Ectodermal cell (in vitro differentiated cells): ENCODE measurements around the gene GABPA.

Experiments
- H3K27ac ChIP-seq: 2 replicates; pipeline ENCODE4 v1.7.0; 2013; ENCODE audit warnings: mild to moderate bottlenecking, low read depth, low read length; ENCODE audit not compliant: insufficient read depth, poor library complexity, severe bottlenecking
- H3K27me3 ChIP-seq: 2 replicates; pipeline ENCODE4 v1.7.0; 2013; ENCODE audit warnings: mild to moderate bottlenecking, low read length; ENCODE audit not compliant: insufficient read depth, control insufficient read depth, poor library complexity, severe bottlenecking
- H3K36me3 ChIP-seq: one replicate; pipeline ENCODE4 v1.7.0; 2013; ENCODE audit warnings: low read length; ENCODE audit not compliant: control insufficient read depth, insufficient read depth
- H3K4me1 ChIP-seq: one replicate; pipeline ENCODE4 v1.7.0; 2013; ENCODE audit warnings: low read length; ENCODE audit not compliant: control insufficient read depth, insufficient read depth
- H3K4me3 ChIP-seq: 2 replicates; pipeline ENCODE4 v1.7.0; 2013; ENCODE audit warnings: low read depth, low read length, control low read depth; ENCODE audit not compliant: insufficient read depth
- H3K9me3 ChIP-seq: 2 replicates; pipeline ENCODE4 v1.7.0; 2013; ENCODE audit warnings: mild to moderate bottlenecking, low read length, moderate library complexity; ENCODE audit not compliant: control insufficient read depth
- WGBS, 2 experiments: methylation state at CpG; one replicate each; pipeline ENCODE4 v1.1.7; 2013; ENCODE audit warnings: missing lambda C conversion rate in 2 of 2; 5-methylcytosine and 5-hydroxymethylcytosine counted together

Gene GABPA

DNA sequence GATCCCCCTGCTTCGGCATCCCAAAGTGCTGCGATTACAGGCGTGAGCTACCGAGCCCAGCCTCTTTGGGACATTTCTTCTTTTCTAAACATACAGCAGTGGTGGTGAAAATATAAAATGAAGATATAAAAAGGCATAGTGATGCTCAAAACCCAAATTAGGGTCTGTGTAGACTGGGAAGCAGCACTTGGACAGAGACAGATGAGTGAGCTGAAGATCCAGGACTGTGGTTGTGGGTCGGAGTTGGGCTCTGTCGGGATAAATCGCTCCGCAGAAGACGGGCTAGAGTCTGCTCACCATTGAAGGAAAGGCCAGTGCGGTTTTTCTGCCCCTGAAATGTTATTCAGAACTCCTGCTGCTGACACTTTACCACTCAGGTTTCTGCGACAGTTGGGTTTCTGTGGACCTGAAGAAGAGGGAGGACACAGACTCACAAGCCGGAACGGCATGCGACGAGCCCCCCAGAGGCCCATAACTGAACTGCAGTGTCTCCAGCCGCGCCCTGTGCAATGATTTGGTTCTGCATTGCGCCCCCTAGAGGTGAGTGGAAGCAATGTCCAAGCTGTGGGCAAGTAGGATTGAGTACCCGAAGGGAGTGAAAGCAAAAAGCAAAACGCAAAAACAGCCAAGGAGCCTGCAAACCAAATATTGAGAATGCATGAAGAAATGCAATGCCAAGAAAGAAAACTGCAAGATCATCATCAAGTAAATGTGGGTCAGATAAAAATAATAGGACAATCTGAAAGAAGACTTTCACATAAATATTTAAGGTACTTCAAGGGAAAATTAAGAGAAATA lies 66.6 kb downstream of the GABPA start:
- H3K4me1 ChIP-seq: no peaks in the 10 kb centered on the region
- H3K9me3 ChIP-seq: no peaks in the 10 kb centered on the region
- no peaks in the 10 kb centered on the region for H3K27me3 ChIP-seq
- H3K4me3 ChIP-seq: no peak overlapping the region
- no peak overlapping the region for H3K27ac ChIP-seq
- no peaks in the 10 kb centered on the region for H3K36me3 ChIP-seq
- 46 to 47% methylated on average over 20 of the region's 20 CpGs for WGBS, 2 experiments

DNA sequence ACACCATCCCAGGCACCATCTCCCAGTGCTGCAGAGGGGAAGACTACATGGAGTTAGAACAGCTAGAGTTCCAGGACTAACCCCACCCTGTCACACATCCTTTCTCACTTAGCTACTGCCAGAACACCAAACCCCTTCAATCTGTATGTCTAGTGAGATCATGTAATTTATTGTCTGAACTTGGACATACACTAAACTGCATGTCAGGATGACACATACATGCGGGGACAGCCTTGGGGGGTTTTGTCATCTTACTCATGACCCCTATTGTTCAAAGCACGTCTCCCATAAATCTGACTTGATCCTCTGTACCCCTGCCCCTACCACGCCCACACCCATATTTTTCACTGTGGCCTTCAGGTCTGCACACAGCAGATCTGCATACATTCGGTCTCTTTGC lies 71.3 kb downstream of the GABPA start:
- no peak overlapping the region for H3K27ac ChIP-seq
- H3K9me3 ChIP-seq: no peaks in the 10 kb centered on the region
- no peaks in the 10 kb centered on the region for H3K27me3 ChIP-seq
- H3K4me3 ChIP-seq: no peak overlapping the region
- 93 to 94% methylated on average over 4 of the region's 4 CpGs for WGBS, 2 experiments
- no peaks in the 10 kb centered on the region for H3K36me3 ChIP-seq
- H3K4me1 ChIP-seq: no peaks in the 10 kb centered on the region

DNA sequence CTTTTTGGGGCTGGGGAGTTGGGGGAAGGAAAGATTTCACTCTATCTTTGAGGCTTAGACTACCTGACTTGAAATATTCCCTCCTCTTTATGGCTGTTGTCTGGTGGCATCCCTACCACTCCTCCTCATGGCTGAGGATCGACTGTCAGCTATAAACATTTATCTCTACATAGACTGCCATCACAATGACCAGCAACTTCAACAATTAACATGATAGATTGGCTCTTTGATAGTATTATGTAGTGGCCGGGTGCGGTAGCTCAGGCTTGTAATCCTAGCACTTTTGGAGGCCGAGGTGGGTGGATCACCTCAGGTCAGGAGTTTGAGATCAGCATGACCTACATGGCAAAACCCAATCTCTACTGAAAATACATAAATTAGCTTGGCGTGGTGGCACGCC lies 72.4 kb downstream of the GABPA start:
- no peaks in the 10 kb centered on the region for H3K9me3 ChIP-seq
- no peak overlapping the region for H3K27ac ChIP-seq
- no peaks in the 10 kb centered on the region for H3K4me1 ChIP-seq
- 91 to 96% methylated on average over 6 of the region's 6 CpGs for WGBS, 2 experiments
- no peak overlapping the region for H3K4me3 ChIP-seq
- H3K36me3 ChIP-seq: no peaks in the 10 kb centered on the region
- H3K27me3 ChIP-seq: no peaks in the 10 kb centered on the region

DNA sequence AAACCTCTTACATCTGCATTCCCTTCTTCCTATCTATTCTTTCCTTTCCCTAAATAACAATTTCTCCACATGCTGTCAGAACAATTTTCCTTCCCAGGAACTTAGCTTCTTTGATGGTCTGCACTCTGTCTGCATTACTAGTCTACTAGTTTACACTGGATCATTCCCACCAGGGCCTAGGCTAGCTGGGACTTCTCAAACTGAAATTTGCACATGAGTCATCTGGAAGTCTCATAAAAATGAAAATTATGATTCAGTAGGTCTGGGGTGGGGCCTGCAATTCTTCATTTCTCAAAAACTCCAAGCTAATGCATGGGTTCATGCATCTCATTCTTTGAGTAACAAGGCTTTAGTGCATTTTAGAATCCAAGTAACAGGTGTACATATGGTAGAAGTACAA lies 74.2 kb downstream of the GABPA start:
- Histone ChIP-seq H3K9me3 (no peaks in the 10 kb centered on the region), H3K36me3 (no peaks in the 10 kb centered on the region), H3K4me1 (no peaks in the 10 kb centered on the region), H3K27me3 (no peaks in the 10 kb centered on the region), H3K4me3 (no peak overlapping the region), H3K27ac (no peak overlapping the region)

DNA sequence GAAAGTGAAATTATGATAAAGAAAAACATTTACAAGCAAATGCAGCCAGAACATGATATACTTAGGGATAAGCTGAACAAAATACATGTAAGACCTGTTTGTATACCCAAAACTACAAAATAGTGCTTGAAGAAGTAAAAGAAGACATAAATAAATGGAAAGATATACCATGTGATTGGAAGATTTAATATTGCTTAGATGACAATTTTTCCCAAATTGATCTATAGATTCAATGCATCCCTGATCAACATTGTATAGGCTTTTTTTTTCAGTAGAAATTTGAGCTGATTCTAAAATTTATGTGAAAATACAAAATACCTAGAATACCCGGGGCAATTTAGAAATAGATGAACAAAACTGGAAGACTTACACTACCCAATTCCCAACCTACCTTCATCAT lies 76.4 kb downstream of the GABPA start:
- Histone ChIP-seq H3K4me3 (no peak overlapping the region), H3K27ac (no peak overlapping the region), H3K4me1 (no peaks in the 10 kb centered on the region), H3K27me3 (no peaks in the 10 kb centered on the region), H3K9me3 (no peaks in the 10 kb centered on the region), H3K36me3 (no peaks in the 10 kb centered on the region)
- 93% methylated on average over 1 of the region's 1 CpG; no CpG with 5 or more reads in 1 of the 2 experiments for WGBS, 2 experiments

DNA sequence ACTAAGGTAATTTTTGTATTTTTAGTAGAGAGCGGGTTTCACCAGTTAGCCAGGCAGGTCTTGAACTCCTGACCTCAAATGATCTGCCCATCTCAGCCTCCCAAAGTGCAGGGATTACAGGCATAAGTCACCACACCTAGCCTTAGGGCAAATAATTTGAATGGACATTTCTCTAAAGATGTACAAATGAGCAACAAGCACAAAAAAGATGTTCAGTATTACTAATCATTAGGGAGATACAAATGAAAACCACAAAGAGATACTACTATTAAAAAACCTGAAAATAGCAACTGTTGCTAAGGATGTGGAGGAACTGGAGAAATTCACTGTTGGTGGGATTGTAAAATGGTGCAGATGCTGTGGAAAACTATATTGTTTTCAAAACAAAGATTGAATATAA lies 79.1 kb downstream of the GABPA start:
- H3K27me3 ChIP-seq: no peaks in the 10 kb centered on the region
- 95% methylated on average over 1 of the region's 1 CpG for WGBS, 2 experiments
- peaks cover 10% of the 10 kb centered on the region for H3K4me1 ChIP-seq
- H3K27ac ChIP-seq: no peak overlapping the region
- H3K36me3 ChIP-seq: no peaks in the 10 kb centered on the region
- H3K4me3 ChIP-seq: no peak overlapping the region
- H3K9me3 ChIP-seq: no peaks in the 10 kb centered on the region

DNA sequence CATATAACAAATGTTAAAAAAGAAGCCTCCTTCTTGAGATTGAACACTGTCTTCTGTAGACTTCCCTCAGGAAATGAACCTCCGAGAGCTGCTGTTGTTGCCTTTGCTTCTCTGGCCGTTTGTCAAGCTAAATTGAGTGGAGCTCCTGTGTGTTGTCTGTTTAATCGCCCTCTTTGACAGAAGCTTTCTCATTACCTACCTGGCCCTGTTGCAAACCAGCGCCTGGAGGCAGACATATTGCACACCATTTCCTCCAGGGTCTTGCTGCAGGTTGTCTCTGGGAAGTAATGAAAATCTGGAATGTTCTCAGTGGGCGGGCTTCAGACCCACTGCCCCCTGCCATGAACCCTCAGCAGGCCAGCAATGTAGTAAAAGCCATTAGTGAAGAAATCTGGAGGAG lies 83.3 kb downstream of the GABPA start:
- H3K27me3 ChIP-seq: no peaks in the 10 kb centered on the region
- H3K36me3 ChIP-seq: no peaks in the 10 kb centered on the region
- peak overlapping the region; percentile 16 for H3K27ac ChIP-seq
- peaks cover 11% of the 10 kb centered on the region for H3K4me1 ChIP-seq
- 74 to 82% methylated on average over 5 of the region's 5 CpGs for WGBS, 2 experiments
- no peak overlapping the region for H3K4me3 ChIP-seq
- no peaks in the 10 kb centered on the region for H3K9me3 ChIP-seq

DNA sequence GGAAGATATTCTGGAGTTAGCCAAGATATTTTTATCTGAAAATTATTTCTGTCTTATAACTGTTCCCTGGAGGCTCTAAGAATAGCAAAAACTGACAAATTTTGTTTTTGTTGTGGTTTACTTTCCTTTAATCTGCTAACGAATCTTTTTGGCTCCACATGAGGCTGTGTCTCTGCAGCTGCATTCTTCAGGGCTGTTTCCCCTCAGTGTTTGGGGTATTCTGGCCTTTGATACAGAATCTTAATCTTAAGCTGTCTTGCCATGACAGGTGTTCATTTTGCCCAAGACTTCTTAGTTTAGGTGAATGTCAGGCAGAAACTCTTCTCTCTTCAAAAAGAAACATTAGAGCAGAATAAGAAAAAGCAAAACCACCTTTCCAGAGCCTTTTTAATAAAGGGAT lies 83.8 kb downstream of the GABPA start:
- WGBS, 2 experiments: 60 to 78% methylated on average over 1 of the region's 1 CpG
- Histone ChIP-seq H3K4me1 (peaks cover 11% of the 10 kb centered on the region), H3K27ac (peak overlapping the region; percentile 16), H3K9me3 (no peaks in the 10 kb centered on the region), H3K27me3 (no peaks in the 10 kb centered on the region), H3K4me3 (no peak overlapping the region), H3K36me3 (no peaks in the 10 kb centered on the region)
